HCT116 (cell line): ENCODE results near the gene BTF3L4. TPM values are rescaled to one million over a fixed set of nuclear protein-coding genes. Genes with fewer than 3 reads are reported as not detected.
A peak's percentile ranks its signal among the peaks of the same experiment; 100 is the strongest.

Experiments used
- ATAC-seq: fragments of 200-7000 bp; cut with Tn5 transposase; 2 replicates; pipeline ENCODE4 v1.9.1; 2020; ENCODE audit warnings: mild to moderate bottlenecking, moderate library complexity
- BruUV-seq: library from RNA; stranded (reverse); fragments of 400-500 nt; replicated peaks from 2 replicates; lab custom pipeline; 2021; lab: Mats Ljungman, UMichigan
- CTCF ChIA-PET: fragments of 300-600 bp; sonication (Branson Sonifier 250); formaldehyde crosslinking; loops from one replicate; lab custom pipeline; 2021; ENCODE audit warnings: antibody characterized with exemption; lab: Charles Lee
- POLR2A ChIA-PET: fragments of 300-600, 350-600 bp; sonication (Branson Sonifier 250); formaldehyde crosslinking; loops from one replicate; lab custom pipeline; 2021; ENCODE audit warnings: antibody characterized with exemption; lab: Charles Lee
- RAD21 ChIA-PET, 2 experiments: fragments of 300-600 bp; sonication (Branson Sonifier 250); formaldehyde crosslinking; loops; one replicate each; lab custom pipeline; 2023; ENCODE audit warnings: low total read pairs in 2 of 2; ENCODE audit not compliant: uncharacterized antibody in 2 of 2, unreplicated experiment in 2 of 2, low non-redundant PET in 1 of 2; lab: Charles Lee
- DNase-seq: peaks from one replicate; pipeline ENCODE4 v3.0.0-alpha.2; 2010; ENCODE audit warnings: low read depth, low spot score
- H2AFZ ChIP-seq: fragments of 200-600 bp; shearing (Covaris generic), sonication (generic); 2 replicates; pipeline ENCODE4 v1.6.1; 2017; ENCODE audit warnings: low read depth, mixed run types, mixed read lengths, antibody characterized with exemption, low read length; ENCODE audit not compliant: poor library complexity, severe bottlenecking
- H3K27ac ChIP-seq: 2 replicates; pipeline ENCODE4 v1.5.1; 2012; ENCODE audit warnings: low read depth, low read length
- H3K27me3 ChIP-seq: fragments of 200-600 bp; sonication (generic); 2 replicates; pipeline ENCODE4 v1.6.1; 2016; ENCODE audit warnings: mixed run types, low read length, mixed read lengths; ENCODE audit not compliant: insufficient read depth
- H3K36me3 ChIP-seq, 2 experiments: fragments of 200-500 bp in 1 of 2; fragments of 200-600 bp in 1 of 2; sonication (Bioruptor generic) in 1 of 2; sonication (generic) in 1 of 2; 2 replicates each; pipeline versions ENCODE4 v1.5.1 to v1.6.1; 2014 to 2016; ENCODE audit warnings: low read length in 2 of 2, inconsistent platforms in 1 of 2, mixed read lengths in 1 of 2, mixed run types in 1 of 2; ENCODE audit not compliant: insufficient read depth in 2 of 2, control insufficient read depth in 1 of 2
- H3K4me1 ChIP-seq, 2 experiments: fragments of 200-600 bp in 1 of 2; sonication (generic) in 1 of 2; 2 replicates each; pipeline versions ENCODE4 v1.5.1 to v1.6.1; 2012 to 2017; ENCODE audit warnings: low read length in 2 of 2, inconsistent platforms in 1 of 2, mild to moderate bottlenecking in 1 of 2, mixed read lengths in 1 of 2, mixed run types in 1 of 2, moderate library complexity in 1 of 2; ENCODE audit not compliant: insufficient read depth in 2 of 2, control insufficient read depth in 1 of 2
- H3K4me2 ChIP-seq: fragments of 200-600 bp; sonication (generic); 2 replicates; pipeline ENCODE4 v1.6.1; 2017; ENCODE audit warnings: mixed run types, low read length, mixed read lengths
- H3K4me3 ChIP-seq, 2 experiments: fragments of 200-600 bp in 1 of 2; sonication (generic) in 1 of 2; replicated peaks in 1 of 2; 2 replicates each; pipeline ENCODE4 v1.5.1; 2011 to 2016; ENCODE audit warnings: low read length in 2 of 2, control low read depth in 1 of 2, low read depth in 1 of 2, mild to moderate bottlenecking in 1 of 2, mixed read lengths in 1 of 2, mixed run types in 1 of 2
- H3K79me2 ChIP-seq: fragments of 200-600 bp; sonication (generic); 2 replicates; pipeline ENCODE4 v1.6.1; 2017; ENCODE audit warnings: mild to moderate bottlenecking, mixed run types, low read length, moderate library complexity, mixed read lengths; ENCODE audit not compliant: insufficient read depth
- H3K9ac ChIP-seq: fragments of 200-600 bp; sonication (generic); 2 replicates; pipeline ENCODE4 v1.6.1; 2016; ENCODE audit warnings: low read length, mixed read lengths
- H3K9me2 ChIP-seq: fragments of 200-600 bp; sonication (generic), shearing (Covaris generic); 2 replicates; pipeline ENCODE4 v1.6.1; 2017; ENCODE audit warnings: mixed run types, mild to moderate bottlenecking, moderate library complexity; ENCODE audit not compliant: insufficient read depth
- H3K9me3 ChIP-seq, 2 experiments: fragments of 200-500 bp in 1 of 2; fragments of 200-600 bp in 1 of 2; sonication (Bioruptor generic) in 1 of 2; sonication (generic) in 1 of 2; 2 replicates each; pipeline ENCODE4 v1.6.1; 2014 to 2017; ENCODE audit warnings: low read length in 2 of 2, mixed read lengths in 2 of 2, inconsistent platforms in 1 of 2, low read depth in 1 of 2, mild to moderate bottlenecking in 1 of 2, mixed run types in 1 of 2, moderate library complexity in 1 of 2; ENCODE audit not compliant: control insufficient read depth in 1 of 2, insufficient read depth in 1 of 2
- H4K20me1 ChIP-seq: fragments of 200-600 bp; sonication (generic), shearing (Covaris generic); 2 replicates; pipeline ENCODE4 v1.6.1; 2017; ENCODE audit warnings: mixed run types, mild to moderate bottlenecking, moderate library complexity; ENCODE audit not compliant: insufficient read depth
- CBX3 ChIP-seq: IDR thresholded peaks from 2 replicates; pipeline ENCODE4 v1.6.1; 2012; ENCODE audit warnings: low read depth
- CEBPB ChIP-seq: IDR thresholded peaks from 2 replicates; pipeline ENCODE4 v1.6.1; 2012; ENCODE audit warnings: low read depth
- CTCF ChIP-seq, 3 experiments: fragments of 200-600 bp in 1 of 3; sonication (generic) in 1 of 3; IDR thresholded peaks in 2 of 3; conservative IDR thresholded peaks in 1 of 3; 2 replicates each; pipeline ENCODE4 v1.5.1; 2012 to 2017; ENCODE audit warnings: low read depth in 2 of 3, low read length in 2 of 3, antibody characterized with exemption in 1 of 3, borderline replicate concordance in 1 of 3, control low read depth in 1 of 3, mild to moderate bottlenecking in 1 of 3, mixed read lengths in 1 of 3, mixed run types in 1 of 3, moderate library complexity in 1 of 3; ENCODE audit not compliant: insufficient read depth in 1 of 3
- EZH2phosphoT487 ChIP-seq: fragments of 200-600 bp; IDR thresholded peaks from 2 replicates; pipeline ENCODE4 v1.6.1; 2018; ENCODE audit warnings: antibody characterized with exemption, borderline replicate concordance
- JUND ChIP-seq: IDR thresholded peaks from 2 replicates; pipeline ENCODE4 v1.6.1; 2012
- POLR2A ChIP-seq: IDR thresholded peaks from 2 replicates; pipeline ENCODE4 v1.7.0; 2011; ENCODE audit warnings: borderline replicate concordance; ENCODE audit not compliant: insufficient read depth, insufficient read length; ENCODE audit errors: extremely low read depth
- RAD21 ChIP-seq: IDR thresholded peaks from 2 replicates; pipeline ENCODE4 v1.6.1; 2012; ENCODE audit warnings: low read depth, mild to moderate bottlenecking
- TCF7L2 ChIP-seq: IDR thresholded peaks from 2 replicates; pipeline ENCODE4 v1.7.0; 2011; ENCODE audit warnings: borderline replicate concordance, inconsistent platforms; ENCODE audit not compliant: insufficient read depth, insufficient read length; ENCODE audit errors: extremely low read depth
- ZFX ChIP-seq: fragments of 450-650 bp; IDR thresholded peaks from 2 replicates; pipeline ENCODE4 v1.6.1; 2017
- intact Hi-C: fragments of 100-400 bp; cut with micrococcal nuclease; formaldehyde crosslinking; loops from 2 replicates; pipeline ENCODE4 v1.10.0; 2022
- total RNA-seq: library from RNA; stranded (reverse); gene quantifications from one replicate; pipeline ENCODE4 v1.2.1, GENCODE V29; 2021; ENCODE audit not compliant: unreplicated experiment

Gene BTF3L4
- total RNA-seq, 1 experiment from 2014 or later, result 56.6 TPM

GRCh38 chr1:52127181-52128180, 71.4 kb downstream of the BTF3L4 start:
- H3K9me3 ChIP-seq, result no peaks in the 10 kb centered on the region
- intact Hi-C loops, result loop anchor here (1.0 to 5.0 kb wide), 4 partner anchors 167 to 560 kb away; no protein-coding TSS in a partner anchor
- no peak overlapping the region for H3K4me2 ChIP-seq
- H3K27ac ChIP-seq, result no peak overlapping the region
- RAD21 ChIA-PET, result interaction anchor here (0.7 to 1.2 kb wide), 5 partner anchors 167 to 221 kb away, joined by 3 to 4 read pairs (median 3); no protein-coding TSS in a partner anchor
- peak; percentile 57 for DNase-seq
- H3K9ac ChIP-seq, result no peak overlapping the region
- no peaks in the 10 kb centered on the region for H3K27me3 ChIP-seq
- peak overlapping the region; percentile 57 for H2AFZ ChIP-seq
- peak; percentile 98 for ATAC-seq
- no peaks in the 10 kb centered on the region for H3K79me2 ChIP-seq
- CTCF ChIA-PET, result interaction anchor here (0.6 to 2.2 kb wide), 8 partner anchors 8 to 277 kb away, joined by 3 to 14 read pairs (median 3); partner anchors contain the start of genes ORC1 and PRPF38A
- BruUV-seq, result no TSS peak
- no peaks in the 10 kb centered on the region for H3K9me2 ChIP-seq
- H4K20me1 ChIP-seq, result no peaks in the 10 kb centered on the region
- no peaks in the 10 kb centered on the region for H3K4me1 ChIP-seq
- POLR2A ChIA-PET, result no interaction called here
- H3K4me3 ChIP-seq, result no peak overlapping the region
- H3K36me3 ChIP-seq, result no peaks in the 10 kb centered on the region
- TF ChIP-seq JUND (no peak), ZFX (no peak), CTCF (IDR thresholded peaks at IDR 0.05 in 2 of 3, conservative IDR thresholded peaks at IDR 0.05 in 1 of 3; ENCODE audit: borderline replicate concordance in 1 of 3, insufficient read depth in 1 of 3, low read depth in 2 of 3, low read length in 2 of 3) (peak; percentile 66 to 86 (median 81)), TCF7L2 (no peak), EZH2phosphoT487 (no peak), RAD21 (peak; percentile 88), CEBPB (no peak), POLR2A (no peak), CBX3 (peak; percentile 41; the same call in 1 of the 2 replicates)
- TF ChIP-seq, all 23 proteins: peak for 3
